GM18505 (cell line): Measurements from ENCODE around the gene GRIFIN.

Experiments
- ATAC-seq: cut with Tn5 transposase; IDR thresholded peaks from one replicate; pipeline ENCODE4 v1.9.1; 2021; ENCODE audit not compliant: unreplicated experiment
- POLR2A ChIP-seq: IDR thresholded peaks from 4 replicates; pipeline ENCODE4 v1.6.1; 2011; ENCODE audit warnings: borderline replicate concordance; ENCODE audit not compliant: insufficient read depth, insufficient read length; ENCODE audit errors: extremely low read depth

The GRIFIN gene

GRCh38 chr7:2517678-2518507 is 41.7 kb upstream of the GRIFIN start:
- TF ChIP-seq POLR2A: no peak
- ATAC-seq: no peak

- ATAC-seq: no peak
- TF ChIP-seq POLR2A: no peak
Observed at GRCh38 chr7:2517026-2517425, 40.8 kb upstream of the GRIFIN start.

DNA sequence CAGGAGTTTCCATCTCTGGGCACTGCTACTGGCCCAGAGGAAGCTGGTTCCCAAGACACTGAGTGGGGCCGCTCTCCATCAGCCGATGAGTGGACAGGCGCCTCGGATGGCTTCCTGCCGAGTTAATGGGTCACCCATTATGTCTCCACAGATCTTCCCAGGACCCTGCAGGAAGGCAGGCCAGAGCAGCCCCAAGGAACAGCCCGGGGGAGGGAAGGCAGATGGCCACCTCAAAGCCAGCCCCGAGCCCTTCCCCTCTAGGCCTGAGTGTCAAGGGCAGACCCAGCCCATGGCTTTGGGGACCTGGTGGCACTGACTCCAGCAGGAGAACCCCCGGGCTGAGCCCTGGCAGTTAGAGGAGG is 40.0 kb upstream of the GRIFIN start:
- no peak for TF ChIP-seq POLR2A
- no peak for ATAC-seq

- TF ChIP-seq POLR2A: no peak
- ATAC-seq: no peak
Observed at GRCh38 chr7:2515424-2516193, 39.4 kb upstream of the GRIFIN start.

GRCh38 chr7:2514473-2515423 is 38.5 kb upstream of the GRIFIN start:
- TF ChIP-seq POLR2A: no peak
- ATAC-seq: no peak

DNA sequence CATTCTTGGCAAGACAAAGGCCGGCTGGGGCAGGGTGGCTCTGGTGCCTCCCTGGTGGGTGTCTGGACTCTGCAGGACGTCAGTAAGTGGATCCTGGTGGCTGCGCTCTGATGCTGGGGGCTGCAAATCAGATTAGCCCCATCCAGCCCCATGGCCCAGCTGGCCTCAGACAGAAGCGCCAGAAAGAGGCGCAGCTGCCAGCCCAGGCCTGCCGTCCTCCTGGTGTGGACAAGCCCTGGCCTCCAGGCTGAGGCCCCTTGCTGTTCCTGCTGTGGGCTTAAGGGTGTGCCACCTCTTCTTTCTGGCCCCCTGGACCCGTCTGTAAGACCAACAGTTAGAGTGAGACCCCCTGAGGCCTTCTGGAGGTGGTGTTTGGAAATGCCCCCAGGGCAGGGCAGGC is 37.5 kb upstream of the GRIFIN start:
- ATAC-seq: no peak
- no peak for TF ChIP-seq POLR2A

DNA sequence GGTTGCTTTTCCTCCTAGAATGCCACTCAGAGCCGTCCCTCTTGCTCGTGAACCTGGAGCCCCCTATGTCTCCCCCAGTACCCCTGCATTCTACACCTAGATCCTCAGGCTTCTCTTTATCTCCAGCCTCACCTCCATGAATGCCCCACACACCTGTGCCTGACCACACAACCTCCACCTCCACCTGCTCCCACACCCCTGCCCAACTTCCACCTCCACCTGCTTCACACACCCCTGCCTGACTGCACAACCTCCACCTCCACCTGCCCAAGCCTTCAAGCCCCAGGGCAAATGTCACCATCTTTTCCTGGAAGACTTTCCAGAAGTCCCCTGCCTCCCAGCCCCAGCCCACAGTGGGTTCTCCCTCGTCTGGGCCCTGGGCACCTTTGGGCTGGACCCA is 36.5 kb upstream of the GRIFIN start:
- TF ChIP-seq POLR2A: no peak

DNA sequence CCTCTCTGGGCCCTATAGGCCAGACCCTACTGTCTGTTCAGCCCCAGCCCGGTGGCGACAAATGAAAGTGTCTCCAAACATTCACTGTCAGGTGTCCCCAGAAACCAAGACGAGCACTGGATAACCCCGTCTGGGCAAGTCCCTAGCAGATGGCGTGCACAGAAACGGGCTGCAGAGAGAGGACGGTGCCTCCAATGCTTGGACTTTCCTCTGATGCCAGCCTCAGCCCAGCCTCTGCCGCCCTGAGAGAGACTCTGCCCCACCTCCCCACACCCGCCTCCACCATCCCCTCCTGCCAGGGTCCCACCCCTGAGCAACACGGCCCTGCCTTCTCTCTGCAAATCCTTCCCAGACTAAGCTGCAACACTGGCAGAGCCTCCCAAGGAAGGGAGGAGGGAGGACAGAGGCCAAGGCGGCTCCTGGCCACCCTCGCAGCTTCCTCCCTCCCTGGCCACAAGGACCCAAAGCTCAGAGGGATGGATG is 36.0 kb upstream of the GRIFIN start:
- no peak for TF ChIP-seq POLR2A
- no peak for ATAC-seq

More for the DNA sequence above, 36.5 kb upstream of the GRIFIN start:
- no peak for ATAC-seq

- ATAC-seq: no peak
- no peak for TF ChIP-seq POLR2A
Observed at GRCh38 chr7:2511769-2512168, 35.6 kb upstream of the GRIFIN start.

DNA sequence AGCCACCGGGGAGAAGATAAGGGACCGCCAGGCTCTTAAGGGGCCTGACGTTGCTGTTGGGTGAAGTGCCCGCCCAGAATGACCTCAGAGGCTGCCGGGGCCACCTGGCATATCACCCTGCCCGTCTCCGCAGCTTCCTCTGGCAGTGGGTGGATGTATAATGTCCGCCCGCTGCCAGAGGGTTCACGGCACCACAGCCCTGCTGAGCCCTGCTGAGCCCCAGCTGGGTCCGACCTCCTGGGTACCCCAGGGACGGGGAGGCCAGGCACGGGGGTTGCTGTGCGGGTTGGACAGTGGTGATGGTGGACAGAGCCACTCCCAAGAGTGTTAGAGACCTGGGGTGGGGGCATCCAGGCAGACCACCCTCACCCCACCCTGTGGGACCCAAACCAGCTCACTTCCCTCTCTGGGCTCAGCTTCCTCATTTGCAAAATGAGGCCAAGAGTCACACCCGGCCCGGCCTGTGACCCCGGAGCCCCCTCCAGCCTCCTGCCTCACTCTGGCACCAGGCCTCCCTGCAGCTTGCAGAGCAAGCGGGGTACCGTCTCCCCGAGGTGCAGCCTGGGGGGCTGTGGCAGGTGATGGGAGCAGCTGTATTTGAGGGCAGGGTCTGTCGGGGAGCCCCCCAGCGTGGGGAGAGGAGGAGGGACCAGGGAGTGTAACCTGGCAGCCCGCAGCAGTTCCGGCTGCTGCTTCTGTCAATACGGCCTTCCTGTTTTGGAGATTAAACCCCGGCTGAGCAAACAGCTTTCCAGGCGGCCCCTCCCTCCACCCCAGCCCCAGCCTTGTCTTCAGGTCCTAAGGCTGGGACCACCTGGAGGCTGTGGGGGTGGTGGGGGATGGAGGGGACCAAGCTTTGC is 34.9 kb upstream of the GRIFIN start:
- TF ChIP-seq POLR2A: no peak
- ATAC-seq: no peak

DNA sequence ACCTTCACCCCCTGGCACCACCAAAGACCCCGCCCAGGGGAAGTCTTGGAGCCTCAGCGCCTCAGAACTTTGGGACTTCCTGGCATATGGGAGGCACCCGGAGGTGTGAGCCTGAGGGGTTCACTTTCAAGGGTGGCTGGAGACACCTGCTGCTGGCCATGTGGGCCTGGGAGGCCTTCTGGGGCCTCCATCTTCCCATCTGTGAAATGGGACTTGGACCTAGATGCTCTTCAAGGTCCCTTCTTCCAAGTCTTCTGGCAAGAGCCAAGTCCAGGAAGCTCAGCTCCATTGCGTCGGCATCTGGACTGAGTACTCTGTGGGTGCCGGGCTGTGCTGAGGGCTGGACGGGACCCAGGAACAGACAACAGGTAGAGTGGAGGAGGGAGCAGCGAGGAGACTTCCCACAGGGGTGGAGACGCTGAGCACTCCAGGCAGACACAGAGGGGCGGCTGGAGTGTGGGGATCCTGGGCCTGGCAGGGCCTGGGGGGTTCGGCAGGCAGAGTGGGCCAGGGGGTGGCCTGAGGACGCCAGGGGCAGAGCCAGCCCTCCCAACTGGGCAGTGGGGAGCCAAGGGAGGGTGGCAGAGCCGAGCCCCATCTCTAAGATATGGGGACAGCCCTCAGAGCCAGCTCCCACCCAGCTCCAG is 34.1 kb upstream of the GRIFIN start:
- ATAC-seq: no peak
- TF ChIP-seq POLR2A: no peak

GRCh38 chr7:2509298-2509906 is 33.2 kb upstream of the GRIFIN start:
- no peak for ATAC-seq
- TF ChIP-seq POLR2A: no peak
